ENCODE measurements around the gene SNRNP40. TPM values are rescaled to one million over a fixed set of nuclear protein-coding genes. Genes with fewer than 3 reads are reported as not detected.
A peak's percentile ranks its signal among the peaks of the same experiment; 100 is the strongest.

Gene SNRNP40
- total and polyA plus RNA-seq, 4 donors: 12.3 to 74.3 (median 19.8) TPM

DNA sequence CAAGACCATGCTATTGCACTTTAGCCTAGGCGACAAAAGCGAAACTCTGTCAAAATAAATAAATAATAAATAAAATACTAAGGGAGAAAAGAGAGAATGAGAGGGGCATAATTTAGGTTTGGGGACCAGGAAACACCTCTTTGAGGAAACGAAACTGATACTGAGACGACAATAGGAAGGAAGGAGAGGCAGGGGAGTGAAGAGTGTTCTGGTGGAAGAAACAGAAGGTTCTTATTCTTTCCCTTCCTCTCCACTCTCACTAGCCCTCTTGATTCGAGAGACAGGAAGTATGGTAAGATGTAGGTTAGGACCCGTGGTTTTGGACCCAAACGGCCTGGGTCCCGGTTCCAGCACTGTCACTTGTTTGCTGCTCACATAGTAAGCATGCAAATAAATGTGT lies 55.3 kb downstream of the SNRNP40 start:
- H3K4me3 ChIP-seq (ENCODE audit: low read depth in 1 of 3, low read length in 3 of 3): no peak overlapping the region
- H3K9me3 ChIP-seq (ENCODE audit: control insufficient read depth in 4 of 4, low read length in 3 of 4): no peaks in the 10 kb centered on the region
- peaks cover 0 to 15% (median 10%) of the 10 kb centered on the region in 4 donors for H3K27me3 ChIP-seq (ENCODE audit: control insufficient read depth in 4 of 4, insufficient read depth in 4 of 4, low read length in 3 of 4)
- 69% methylated on average over 8 of the region's 8 CpGs for WGBS
- DNase-seq (ENCODE audit: low spot score): no peak
- H3K27ac ChIP-seq (ENCODE audit: low read depth in 1 of 2, low read length in 2 of 2): no peak overlapping the region
- TF ChIP-seq RAD21 (IDR thresholded peaks at IDR 0.05): no peak
- TF ChIP-seq TAF1 (conservative IDR thresholded peaks at IDR 0.05): no peak
- TF ChIP-seq, protein P1, sequence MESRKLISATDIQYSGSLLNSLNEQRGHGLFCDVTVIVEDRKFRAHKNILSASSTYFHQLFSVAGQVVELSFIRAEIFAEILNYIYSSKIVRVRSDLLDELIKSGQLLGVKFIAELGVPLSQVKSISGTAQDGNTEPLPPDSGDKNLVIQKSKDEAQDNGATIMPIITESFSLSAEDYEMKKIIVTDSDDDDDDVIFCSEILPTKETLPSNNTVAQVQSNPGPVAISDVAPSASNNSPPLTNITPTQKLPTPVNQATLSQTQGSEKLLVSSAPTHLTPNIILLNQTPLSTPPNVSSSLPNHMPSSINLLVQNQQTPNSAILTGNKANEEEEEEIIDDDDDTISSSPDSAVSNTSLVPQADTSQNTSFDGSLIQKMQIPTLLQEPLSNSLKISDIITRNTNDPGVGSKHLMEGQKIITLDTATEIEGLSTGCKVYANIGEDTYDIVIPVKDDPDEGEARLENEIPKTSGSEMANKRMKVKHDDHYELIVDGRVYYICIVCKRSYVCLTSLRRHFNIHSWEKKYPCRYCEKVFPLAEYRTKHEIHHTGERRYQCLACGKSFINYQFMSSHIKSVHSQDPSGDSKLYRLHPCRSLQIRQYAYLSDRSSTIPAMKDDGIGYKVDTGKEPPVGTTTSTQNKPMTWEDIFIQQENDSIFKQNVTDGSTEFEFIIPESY (IDR thresholded peaks at IDR 0.05): no peak
- no peak for TF ChIP-seq FOXA2 (IDR thresholded peaks at IDR 0.05)
- TF ChIP-seq SP1 (IDR thresholded peaks at IDR 0.05): no peak
- TF ChIP-seq YY1 (IDR thresholded peaks at IDR 0.05): no peak
- TF ChIP-seq, protein P2, sequence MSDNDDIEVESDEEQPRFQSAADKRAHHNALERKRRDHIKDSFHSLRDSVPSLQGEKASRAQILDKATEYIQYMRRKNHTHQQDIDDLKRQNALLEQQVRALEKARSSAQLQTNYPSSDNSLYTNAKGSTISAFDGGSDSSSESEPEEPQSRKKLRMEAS (IDR thresholded peaks at IDR 0.05): no peak
- TF ChIP-seq RXRA (IDR thresholded peaks at IDR 0.05): no peak
- TF ChIP-seq HNF4G (IDR thresholded peaks at IDR 0.05): no peak
- TF ChIP-seq, protein P3, sequence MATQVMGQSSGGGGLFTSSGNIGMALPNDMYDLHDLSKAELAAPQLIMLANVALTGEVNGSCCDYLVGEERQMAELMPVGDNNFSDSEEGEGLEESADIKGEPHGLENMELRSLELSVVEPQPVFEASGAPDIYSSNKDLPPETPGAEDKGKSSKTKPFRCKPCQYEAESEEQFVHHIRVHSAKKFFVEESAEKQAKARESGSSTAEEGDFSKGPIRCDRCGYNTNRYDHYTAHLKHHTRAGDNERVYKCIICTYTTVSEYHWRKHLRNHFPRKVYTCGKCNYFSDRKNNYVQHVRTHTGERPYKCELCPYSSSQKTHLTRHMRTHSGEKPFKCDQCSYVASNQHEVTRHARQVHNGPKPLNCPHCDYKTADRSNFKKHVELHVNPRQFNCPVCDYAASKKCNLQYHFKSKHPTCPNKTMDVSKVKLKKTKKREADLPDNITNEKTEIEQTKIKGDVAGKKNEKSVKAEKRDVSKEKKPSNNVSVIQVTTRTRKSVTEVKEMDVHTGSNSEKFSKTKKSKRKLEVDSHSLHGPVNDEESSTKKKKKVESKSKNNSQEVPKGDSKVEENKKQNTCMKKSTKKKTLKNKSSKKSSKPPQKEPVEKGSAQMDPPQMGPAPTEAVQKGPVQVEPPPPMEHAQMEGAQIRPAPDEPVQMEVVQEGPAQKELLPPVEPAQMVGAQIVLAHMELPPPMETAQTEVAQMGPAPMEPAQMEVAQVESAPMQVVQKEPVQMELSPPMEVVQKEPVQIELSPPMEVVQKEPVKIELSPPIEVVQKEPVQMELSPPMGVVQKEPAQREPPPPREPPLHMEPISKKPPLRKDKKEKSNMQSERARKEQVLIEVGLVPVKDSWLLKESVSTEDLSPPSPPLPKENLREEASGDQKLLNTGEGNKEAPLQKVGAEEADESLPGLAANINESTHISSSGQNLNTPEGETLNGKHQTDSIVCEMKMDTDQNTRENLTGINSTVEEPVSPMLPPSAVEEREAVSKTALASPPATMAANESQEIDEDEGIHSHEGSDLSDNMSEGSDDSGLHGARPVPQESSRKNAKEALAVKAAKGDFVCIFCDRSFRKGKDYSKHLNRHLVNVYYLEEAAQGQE (IDR thresholded peaks at IDR 0.05): no peak
- TF ChIP-seq HNF4A (conservative IDR thresholded peaks at IDR 0.05): no peak
- H3K36me3 ChIP-seq (ENCODE audit: control insufficient read depth in 4 of 4, insufficient read depth in 3 of 4, low read depth in 1 of 4, low read length in 3 of 4): no peaks in the 10 kb centered on the region
- peaks cover 4 to 13% (median 7%) of the 10 kb centered on the region in 4 donors for H3K4me1 ChIP-seq (ENCODE audit: control insufficient read depth in 4 of 4, insufficient read depth in 4 of 4, low read length in 3 of 4)
- no peak overlapping the region for H3K9ac ChIP-seq (ENCODE audit: low read depth in 1 of 2, low read length in 2 of 2)

DNA sequence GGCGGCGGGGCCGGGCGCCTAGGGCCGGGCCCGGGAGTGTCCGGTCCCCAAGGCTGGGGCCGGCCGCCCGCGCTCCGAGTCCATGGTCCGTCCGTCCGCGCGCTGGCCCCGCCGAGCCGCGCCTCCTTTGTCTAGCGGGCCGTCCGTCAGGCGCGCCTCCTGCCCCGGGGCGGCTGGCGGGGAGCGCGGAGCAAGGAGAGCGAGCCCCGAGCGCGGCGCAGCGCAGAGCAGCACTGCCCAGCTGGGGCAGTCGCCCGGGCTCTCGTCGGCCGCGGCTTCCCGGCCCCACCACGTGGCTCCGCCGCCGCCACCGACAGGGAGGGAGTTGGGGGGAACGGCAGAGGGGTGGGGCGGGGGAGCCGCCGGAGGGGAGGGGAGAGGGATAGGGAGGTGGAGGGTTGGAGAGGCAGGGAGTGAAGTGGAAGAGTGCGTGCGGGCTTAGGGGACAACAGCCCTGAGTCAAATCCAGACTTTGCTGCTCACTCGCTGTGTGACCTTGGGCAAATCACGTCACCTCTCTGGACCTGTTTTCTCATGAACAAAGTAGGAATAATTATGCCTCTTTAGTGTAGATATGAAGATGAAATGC lies 56.8 kb downstream of the SNRNP40 start, which contains the start of gene NKAIN1:
Gene NKAIN1 (minus strand): TSS at position 235 of the 589 bp plus-strand sequence. CDS start 340 bp downstream, outside the sequence.
- Histone ChIP-seq H3K4me3 (ENCODE audit: low read depth in 1 of 3, low read length in 3 of 3) (peak within 1 kb of the TSS in 1 of 3 donors; percentile 41), H3K27me3 (ENCODE audit: control insufficient read depth in 4 of 4, insufficient read depth in 4 of 4, low read length in 3 of 4) (peaks cover 0 to 15% (median 10%) of the 10 kb centered on the region in 4 donors), H3K27ac (ENCODE audit: low read depth in 1 of 2, low read length in 2 of 2) (no peak within 1 kb of the TSS), H3K4me1 (ENCODE audit: control insufficient read depth in 4 of 4, insufficient read depth in 4 of 4, low read length in 3 of 4) (peaks cover 4 to 13% (median 7%) of the 10 kb centered on the region in 4 donors), H3K9me3 (ENCODE audit: control insufficient read depth in 4 of 4, low read length in 3 of 4) (no peaks in the 10 kb centered on the region), H3K9ac (ENCODE audit: low read depth in 1 of 2, low read length in 2 of 2) (no peak within 1 kb of the TSS), H3K36me3 (ENCODE audit: control insufficient read depth in 4 of 4, insufficient read depth in 3 of 4, low read depth in 1 of 4, low read length in 3 of 4) (no peaks in the 10 kb centered on the region)
- DNase-seq (ENCODE audit: low spot score): no peak
- WGBS: 2% methylated on average over 57 of the region's 57 CpGs
- TF ChIP-seq NR2F2 (IDR thresholded peaks at IDR 0.05) (no peak), FOXA2 (IDR thresholded peaks at IDR 0.05) (no peak), SP1 (IDR thresholded peaks at IDR 0.05) (no peak), HNF4A (conservative IDR thresholded peaks at IDR 0.05) (no peak), GABPA (IDR thresholded peaks at IDR 0.05 in 1 of 2, conservative IDR thresholded peaks at IDR 0.05 in 1 of 2) (no peak), HNF4G (IDR thresholded peaks at IDR 0.05) (no peak)
- TF ChIP-seq, protein P3 (IDR thresholded peaks at IDR 0.05): no peak
- TF ChIP-seq, protein P2 (IDR thresholded peaks at IDR 0.05): no peak
- TF ChIP-seq, protein P1 (IDR thresholded peaks at IDR 0.05): no peak
- TF ChIP-seq, protein P4, sequence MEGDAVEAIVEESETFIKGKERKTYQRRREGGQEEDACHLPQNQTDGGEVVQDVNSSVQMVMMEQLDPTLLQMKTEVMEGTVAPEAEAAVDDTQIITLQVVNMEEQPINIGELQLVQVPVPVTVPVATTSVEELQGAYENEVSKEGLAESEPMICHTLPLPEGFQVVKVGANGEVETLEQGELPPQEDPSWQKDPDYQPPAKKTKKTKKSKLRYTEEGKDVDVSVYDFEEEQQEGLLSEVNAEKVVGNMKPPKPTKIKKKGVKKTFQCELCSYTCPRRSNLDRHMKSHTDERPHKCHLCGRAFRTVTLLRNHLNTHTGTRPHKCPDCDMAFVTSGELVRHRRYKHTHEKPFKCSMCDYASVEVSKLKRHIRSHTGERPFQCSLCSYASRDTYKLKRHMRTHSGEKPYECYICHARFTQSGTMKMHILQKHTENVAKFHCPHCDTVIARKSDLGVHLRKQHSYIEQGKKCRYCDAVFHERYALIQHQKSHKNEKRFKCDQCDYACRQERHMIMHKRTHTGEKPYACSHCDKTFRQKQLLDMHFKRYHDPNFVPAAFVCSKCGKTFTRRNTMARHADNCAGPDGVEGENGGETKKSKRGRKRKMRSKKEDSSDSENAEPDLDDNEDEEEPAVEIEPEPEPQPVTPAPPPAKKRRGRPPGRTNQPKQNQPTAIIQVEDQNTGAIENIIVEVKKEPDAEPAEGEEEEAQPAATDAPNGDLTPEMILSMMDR (IDR thresholded peaks at IDR 0.05; ENCODE audit: low read depth, low read length, missing input control): no peak
